Measurements from ENCODE around the gene ARNT2. TPM values are rescaled to one million over a fixed set of nuclear protein-coding genes. Genes with fewer than 3 reads are reported as not detected.
"Not testable (repeated sequence)": the region's sequence is repeated elsewhere in the genome, so short reads cannot be mapped to it uniquely, and the experiment has no call there.

The ARNT2 gene
- total RNA-seq, 1 donor, result 20.7 TPM

DNA sequence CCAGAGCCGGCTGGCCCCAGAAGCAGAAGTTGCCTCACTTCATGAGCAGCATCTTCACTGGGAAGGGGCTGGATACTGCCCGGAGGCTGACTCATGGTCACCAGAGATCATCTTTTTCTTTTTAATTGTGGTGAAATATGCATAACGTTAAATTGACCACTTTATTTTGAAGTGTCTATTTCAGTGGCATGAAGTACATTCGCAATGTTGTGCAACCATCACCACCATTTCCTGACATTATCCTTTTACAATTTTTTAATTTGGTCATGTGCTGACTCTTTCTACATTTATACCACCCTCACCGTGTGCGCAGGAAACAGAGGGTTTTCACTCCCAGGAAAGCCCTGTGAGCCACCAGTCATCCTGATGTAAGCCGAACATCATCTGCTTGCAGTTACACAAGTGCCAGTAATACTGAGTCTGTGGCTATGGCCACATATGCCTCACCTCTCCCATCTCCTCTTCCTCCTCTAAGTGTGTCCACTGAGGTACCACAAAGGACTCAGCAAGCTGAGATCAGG, 239.3 kb downstream of the ARNT2 start:
- peak; percentile 76 for DNase-seq (ENCODE audit: low read depth)
- TF ChIP-seq, protein P1, sequence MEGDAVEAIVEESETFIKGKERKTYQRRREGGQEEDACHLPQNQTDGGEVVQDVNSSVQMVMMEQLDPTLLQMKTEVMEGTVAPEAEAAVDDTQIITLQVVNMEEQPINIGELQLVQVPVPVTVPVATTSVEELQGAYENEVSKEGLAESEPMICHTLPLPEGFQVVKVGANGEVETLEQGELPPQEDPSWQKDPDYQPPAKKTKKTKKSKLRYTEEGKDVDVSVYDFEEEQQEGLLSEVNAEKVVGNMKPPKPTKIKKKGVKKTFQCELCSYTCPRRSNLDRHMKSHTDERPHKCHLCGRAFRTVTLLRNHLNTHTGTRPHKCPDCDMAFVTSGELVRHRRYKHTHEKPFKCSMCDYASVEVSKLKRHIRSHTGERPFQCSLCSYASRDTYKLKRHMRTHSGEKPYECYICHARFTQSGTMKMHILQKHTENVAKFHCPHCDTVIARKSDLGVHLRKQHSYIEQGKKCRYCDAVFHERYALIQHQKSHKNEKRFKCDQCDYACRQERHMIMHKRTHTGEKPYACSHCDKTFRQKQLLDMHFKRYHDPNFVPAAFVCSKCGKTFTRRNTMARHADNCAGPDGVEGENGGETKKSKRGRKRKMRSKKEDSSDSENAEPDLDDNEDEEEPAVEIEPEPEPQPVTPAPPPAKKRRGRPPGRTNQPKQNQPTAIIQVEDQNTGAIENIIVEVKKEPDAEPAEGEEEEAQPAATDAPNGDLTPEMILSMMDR (IDR thresholded peaks at IDR 0.05; ENCODE audit: insufficient read depth, low read depth, low read length), result no peak
- no peak overlapping the region for H3K4me3 ChIP-seq (ENCODE audit: low read depth, low read length)

DNA sequence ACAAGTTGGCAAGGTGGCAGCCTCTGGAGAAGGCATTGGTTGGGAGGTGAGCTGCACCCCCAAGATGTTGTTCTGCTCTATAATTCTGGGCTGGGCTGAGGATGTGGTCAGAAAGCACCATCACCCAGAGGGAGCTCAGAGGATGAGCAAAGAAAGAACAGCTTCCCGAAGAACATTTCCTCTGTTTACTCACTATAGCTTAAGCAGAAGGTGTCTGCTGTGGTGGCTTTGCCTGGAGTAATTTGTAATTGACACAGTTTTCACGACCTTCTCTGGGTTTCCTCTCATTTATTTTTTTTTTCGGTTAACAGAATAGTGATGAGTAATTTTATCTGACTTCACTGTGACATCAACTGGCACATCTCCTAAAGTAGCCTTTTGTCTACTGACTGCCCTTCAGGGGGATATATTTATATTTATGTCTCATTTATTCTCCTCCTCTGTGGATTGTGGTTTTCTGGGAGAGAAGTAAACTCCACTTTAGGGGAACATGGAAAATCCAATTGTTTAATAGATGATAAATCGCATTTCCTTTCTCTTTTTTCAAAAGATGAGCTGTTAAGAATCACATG, 241.4 kb downstream of the ARNT2 start:
- TF ChIP-seq, protein P1 (IDR thresholded peaks at IDR 0.05; ENCODE audit: insufficient read depth, low read depth, low read length), result no peak
- H3K4me3 ChIP-seq (ENCODE audit: low read depth, low read length), result no peak overlapping the region
- DNase-seq (ENCODE audit: low read depth), result peak; percentile 25

DNA sequence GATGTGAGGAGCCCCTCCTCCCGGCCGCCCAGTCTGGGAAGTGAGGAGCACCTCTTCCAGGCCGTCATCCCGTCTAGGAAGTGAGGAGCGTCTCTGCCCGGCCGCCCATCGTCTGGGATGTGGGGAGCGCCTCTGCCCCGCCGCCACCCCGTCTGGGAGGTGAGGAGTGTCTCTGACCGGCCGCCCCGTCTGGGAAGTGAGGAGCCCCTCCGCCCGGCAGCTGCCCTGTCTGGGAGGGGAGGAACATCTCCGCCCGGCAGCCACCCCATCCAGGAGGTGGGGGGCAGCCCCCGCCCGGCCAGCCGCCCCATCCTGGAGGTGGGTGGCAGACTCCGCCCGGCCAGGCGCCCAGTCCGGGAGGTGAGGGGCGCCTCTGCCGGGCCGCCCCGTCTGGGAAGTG, 243.2 kb downstream of the ARNT2 start:
- DNase-seq (ENCODE audit: low read depth); H3K4me3 ChIP-seq (ENCODE audit: low read depth, low read length): not testable (repeated sequence)

Other genes starting within 250 kb of the ARNT2 start
- not detected in 2 replicates for gene CTXND1, start 152.2 kb upstream of the ARNT2 start, total RNA-seq